Retinal pigment epithelial cell (primary cell): ENCODE measurements around the gene N4BP3.
"Not testable (repeated sequence)": the region's sequence is repeated elsewhere in the genome, so short reads cannot be mapped to it uniquely, and the experiment has no call there.

ENCODE experiments used
- DNase-seq: peaks from one replicate; pipeline ENCODE4 v3.0.0-alpha.2; 2010; ENCODE audit warnings: low read depth
- H3K4me3 ChIP-seq: 2 replicates; pipeline ENCODE4 v1.5.1; 2011; ENCODE audit warnings: mild to moderate bottlenecking, low read length, control low read depth, moderate library complexity
- CTCF ChIP-seq: conservative IDR thresholded peaks from 2 replicates; pipeline ENCODE4 v1.5.1; 2011; ENCODE audit warnings: low read depth, low read length, control low read depth, inconsistent platforms

N4BP3 gene

DNA sequence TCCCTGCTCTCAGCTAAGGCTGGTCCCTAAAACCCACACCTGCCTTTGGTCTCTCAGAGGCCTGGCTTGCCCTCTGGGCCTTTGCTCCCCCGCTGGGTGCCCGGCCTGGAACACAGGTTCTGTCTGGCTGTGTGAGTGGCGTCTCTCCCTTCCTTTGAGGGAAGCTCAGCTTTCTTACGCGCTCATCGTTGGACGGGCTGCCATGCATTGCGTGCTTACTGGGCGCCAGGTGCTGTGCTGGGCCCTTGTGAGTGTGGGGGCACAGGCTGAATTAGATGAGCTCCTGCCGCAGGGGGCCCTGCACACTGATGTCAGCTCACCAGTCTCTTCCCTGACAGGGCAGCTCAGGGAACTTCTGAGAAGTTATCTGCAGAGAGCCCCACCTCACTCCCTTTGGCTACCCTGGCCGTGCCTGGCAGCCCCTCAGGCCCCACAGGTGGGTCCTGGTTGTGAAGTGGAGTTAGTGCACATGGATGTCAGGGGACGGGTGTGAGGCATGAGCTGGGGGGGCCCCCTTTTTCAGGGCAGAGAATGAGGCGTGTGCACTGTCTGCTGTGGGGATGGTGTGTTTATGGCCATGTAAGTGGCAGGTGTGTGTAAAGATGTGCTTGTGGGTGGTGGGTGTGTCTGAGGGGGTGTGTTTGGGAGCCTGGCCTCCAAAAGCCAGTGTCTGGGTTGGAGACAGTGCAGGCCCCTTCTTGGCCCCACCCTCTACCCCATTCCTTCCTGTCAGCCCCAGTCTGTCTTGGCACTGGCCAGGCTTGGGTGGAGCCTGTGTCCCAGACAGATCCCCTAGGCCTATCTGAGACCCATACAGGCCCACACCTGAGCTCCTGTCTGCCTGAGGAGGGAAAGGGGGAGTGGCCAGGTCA, 10.0 kb downstream of the N4BP3 start:
- TF ChIP-seq CTCF = no peak
- no peak overlapping the region for H3K4me3 ChIP-seq
- no peak for DNase-seq

DNA sequence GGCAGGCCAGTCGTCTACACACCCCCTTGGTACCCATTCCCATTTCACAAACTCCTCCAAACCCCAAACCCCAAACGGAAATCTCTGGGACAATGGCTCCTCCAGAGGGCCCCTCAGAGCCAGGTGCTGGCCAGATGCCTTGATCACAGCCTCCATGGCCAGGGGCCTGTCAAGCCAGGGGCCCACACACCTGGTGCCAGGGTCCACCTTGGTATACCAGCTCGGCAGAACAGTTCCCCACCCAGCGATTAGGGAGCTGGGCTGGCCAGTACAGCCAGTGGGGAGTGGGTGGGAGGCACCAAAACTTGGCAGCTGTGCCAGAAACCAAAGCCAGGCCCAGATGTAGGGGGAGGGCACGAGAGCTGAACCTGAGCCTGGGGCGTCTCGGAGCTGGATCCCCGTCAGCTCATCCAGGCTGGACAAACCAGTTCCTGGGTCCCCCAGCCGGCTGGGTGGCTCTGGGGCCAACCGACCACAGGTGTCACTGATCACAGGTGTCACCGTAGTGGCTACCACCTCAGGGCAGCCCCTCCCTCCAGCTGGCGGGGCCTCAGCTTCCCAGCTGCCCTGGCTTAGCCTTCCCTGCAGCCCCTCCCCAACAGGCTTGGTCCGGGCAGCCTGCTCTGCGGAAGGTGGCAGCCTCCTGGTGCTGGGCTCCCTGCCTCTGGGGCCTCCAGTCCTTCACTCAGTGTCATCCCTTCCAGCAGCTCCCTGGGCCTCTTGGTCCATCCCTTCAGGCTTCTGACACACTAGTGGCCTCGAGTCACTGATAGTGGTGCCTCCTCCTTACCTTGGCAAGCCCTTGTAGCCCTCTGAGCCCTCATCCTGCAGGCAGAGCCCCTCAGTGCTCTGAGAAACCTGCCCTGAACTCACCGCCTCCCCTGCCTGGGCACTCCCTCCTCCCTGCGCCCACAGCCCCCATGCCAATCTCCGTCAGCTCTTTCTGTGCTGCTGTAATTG, 10.9 kb downstream of the N4BP3 start:
- DNase-seq = no peak
- H3K4me3 ChIP-seq = no peak overlapping the region
- no peak for TF ChIP-seq CTCF

GRCh38 chr5:178125253-178125906, 12.0 kb downstream of the N4BP3 start:
- H3K4me3 ChIP-seq = no peak overlapping the region
- TF ChIP-seq CTCF = no peak
- DNase-seq = no peak

DNA sequence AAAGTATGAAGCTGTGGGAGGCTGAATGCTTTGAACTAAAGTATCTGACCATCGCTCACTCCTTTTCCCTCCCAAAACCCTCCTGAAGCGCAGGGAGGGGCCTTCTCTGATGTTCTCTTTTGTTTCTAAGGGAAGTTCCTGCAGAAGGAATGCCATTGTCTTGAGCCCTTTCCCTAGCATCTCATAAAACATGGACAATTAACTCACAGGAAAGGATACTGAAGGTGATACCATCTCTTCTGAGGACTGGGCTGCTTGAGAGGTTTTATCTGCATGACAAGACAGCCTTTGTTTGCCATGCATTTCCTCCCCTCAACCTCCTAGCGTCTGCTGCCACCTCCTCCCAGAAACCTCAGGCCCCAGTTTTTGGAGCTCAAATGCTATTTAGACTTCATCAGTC, 13.2 kb downstream of the N4BP3 start:
- TF ChIP-seq CTCF = no peak
- no peak for DNase-seq
- H3K4me3 ChIP-seq = no peak overlapping the region

- DNase-seq, H3K4me3 ChIP-seq: not testable (repeated sequence)
Measured at GRCh38 chr5:178127300-178128009, 14.1 kb downstream of the N4BP3 start.

DNA sequence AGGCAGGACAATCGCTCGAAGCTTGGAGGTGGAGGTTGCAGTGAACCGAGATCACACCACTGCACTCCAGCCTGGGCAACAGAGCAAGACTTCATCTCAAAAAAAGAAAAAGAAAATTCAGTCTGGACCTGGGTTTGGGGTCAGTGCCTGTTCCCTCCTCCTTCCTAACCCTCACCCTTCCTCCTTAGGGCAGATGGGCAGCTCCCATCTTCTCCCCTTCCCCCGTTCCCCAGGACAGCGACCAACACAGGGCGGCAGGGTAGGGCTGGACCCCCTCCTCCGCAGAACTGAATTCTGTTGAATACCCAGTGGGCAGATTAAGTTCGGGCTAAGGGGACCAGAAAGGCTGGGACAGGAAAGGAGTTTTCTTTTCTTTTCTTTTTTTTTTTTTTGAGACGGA, 16.0 kb downstream of the N4BP3 start:
- no peak for TF ChIP-seq CTCF
- no peak for DNase-seq

GRCh38 chr5:178130234-178130575, 16.9 kb downstream of the N4BP3 start:
- peak overlapping the region; percentile 51 for H3K4me3 ChIP-seq

More for the DNA sequence above, 16.0 kb downstream of the N4BP3 start:
- no peak overlapping the region for H3K4me3 ChIP-seq

More at GRCh38 chr5:178130234-178130575, 16.9 kb downstream of the N4BP3 start:
- not testable (repeated sequence) for DNase-seq
